ENCODE data around the gene OR2D3.
"Not testable (repeated sequence)": the region's sequence is repeated elsewhere in the genome, so short reads cannot be mapped to it uniquely, and the experiment has no call there.

OR2D3 gene

DNA sequence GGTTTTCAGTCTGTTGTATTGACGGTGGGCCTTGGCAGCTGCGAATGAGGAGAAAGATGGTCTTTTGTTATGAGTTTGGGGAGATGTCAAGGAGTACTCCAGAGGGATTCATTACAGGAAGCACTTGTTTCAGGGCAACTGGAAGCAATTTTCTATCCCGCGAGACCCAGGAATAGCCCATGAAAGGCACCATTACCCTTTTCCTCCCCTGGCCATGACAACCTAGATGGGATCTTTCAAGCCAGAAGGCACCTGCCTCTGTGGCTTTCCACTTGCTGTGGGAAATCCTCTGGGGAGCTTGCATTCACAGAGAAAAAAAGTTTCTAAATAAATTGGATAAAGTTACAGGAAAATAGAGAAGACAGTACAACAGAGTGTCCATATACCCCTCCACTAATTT lies 8.1 kb downstream of the OR2D3 start:
- no peak for DNase-seq

DNA sequence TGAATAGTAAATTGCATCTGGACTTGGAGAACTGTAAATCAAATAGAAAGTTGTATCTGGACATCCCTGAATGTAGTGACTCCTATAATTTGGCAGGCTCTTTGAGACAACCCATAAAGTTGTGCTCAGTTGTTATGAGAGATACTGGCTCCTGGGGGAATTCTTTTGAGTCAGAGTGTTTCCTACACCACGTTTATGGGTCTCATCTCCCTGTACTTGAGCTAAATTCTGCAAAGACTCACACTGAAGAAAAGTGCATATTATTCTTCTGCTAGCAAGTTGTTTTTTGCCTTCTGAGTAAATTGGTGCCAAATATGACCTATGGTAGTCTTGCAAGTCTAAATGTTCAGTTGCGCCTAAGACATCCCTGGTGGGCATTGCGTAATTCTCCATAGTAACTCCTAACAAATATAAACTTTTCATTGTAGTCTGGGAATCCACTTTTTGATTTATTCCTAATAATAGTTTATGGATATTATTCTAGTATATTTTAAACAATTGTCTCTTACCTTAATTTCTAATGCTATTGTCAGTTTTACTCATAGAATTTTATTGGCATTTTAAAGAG lies 10.4 kb downstream of the OR2D3 start:
- no peak for DNase-seq

DNA sequence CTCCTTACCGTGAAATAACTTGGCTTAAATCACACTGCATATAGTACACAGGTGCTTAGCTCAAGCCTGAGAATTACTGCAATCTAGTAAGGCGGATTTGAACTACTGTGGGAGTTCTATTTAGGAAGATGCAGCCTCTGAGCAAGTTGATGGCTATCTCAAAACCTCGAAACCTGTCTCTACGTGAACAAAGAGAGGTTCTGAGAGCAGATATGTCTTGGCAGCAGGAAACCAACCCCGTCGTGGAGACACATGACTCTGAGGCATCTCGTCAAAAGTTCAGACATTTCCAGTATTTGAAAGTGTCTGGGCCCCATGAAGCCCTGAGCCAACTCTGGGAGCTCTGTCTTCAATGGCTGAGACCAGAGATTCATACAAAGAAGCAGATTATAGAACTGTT lies 11.3 kb downstream of the OR2D3 start:
- no peak for DNase-seq

DNA sequence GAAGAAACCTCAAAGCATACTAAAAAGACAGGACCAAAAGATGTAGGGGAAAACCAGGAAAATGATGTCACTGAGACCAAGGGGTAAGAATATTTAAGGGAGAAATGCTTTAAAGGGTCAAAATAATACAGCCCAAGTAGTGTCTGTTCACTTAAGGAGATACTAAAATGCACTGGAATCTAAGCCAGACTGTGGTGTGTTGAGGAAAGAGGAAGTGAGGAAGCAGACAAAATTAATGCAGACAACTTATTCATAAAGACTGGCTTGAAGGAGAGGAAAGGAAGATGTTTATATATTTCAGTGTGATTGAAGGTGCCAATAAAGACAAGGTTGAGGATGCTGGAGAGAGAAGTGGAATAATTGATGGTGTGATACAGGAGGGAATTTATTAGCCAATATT lies 21.2 kb downstream of the OR2D3 start:
- DNase-seq = no peak

DNA sequence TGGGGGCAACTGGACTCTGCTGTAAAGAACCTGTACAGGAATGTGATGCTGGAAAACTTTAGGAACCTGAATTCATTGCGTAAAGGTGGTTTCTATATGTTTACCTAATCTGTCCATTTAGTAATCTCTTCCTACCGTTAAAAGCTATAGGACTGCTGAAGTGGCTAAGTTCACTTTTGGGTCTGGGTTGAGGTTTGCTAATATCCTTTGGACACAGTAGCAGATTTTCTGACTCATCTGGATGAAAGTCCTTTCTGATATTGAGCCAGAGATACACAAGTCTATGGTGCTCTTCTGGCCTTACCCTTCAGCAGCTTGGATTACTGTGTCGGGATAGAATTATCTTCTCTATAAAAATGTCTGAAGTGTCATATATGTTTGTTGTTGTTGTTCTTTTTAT lies 22.3 kb downstream of the OR2D3 start:
- DNase-seq = no peak

DNA sequence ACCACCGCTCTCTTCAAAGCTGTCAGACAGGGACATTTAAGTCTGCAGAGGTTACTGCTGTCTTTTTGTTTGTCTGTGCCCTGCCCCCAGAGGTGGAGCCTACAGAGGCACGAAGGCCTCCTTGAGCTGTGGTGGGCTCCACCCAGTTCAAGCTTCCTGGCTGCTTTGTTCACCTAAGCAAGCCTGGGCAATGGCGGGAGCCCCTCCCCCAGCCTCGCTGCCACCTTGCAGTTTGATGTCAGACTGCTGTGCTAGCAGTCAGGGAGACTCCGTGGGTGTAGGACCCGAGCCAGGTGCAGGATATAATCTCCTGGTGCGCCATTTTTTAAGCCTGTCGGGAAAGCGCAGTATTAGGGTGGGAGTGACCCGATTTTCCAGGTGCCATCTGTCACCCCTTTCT lies 33.4 kb downstream of the OR2D3 start:
- DNase-seq = not testable (repeated sequence)

DNA sequence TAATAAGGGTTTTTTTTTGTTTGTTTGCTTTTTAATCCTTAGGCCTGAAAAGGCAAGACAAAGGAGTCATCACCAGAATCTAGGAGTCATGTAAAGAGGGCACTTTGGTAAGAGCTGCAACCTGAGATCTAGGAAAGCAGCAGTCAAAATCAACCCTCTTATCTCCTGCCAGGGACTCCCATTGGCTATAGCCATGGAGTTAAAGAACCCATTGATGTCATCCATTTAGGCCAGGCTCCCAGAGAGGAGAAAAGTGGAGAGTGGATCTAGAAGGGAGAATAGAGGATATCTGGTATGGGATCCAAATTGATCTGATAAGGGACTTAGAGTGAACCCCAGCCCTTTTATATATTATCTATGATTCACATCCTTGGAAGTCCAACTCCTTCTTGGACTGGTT lies 41.3 kb downstream of the OR2D3 start:
- DNase-seq = no peak

DNA sequence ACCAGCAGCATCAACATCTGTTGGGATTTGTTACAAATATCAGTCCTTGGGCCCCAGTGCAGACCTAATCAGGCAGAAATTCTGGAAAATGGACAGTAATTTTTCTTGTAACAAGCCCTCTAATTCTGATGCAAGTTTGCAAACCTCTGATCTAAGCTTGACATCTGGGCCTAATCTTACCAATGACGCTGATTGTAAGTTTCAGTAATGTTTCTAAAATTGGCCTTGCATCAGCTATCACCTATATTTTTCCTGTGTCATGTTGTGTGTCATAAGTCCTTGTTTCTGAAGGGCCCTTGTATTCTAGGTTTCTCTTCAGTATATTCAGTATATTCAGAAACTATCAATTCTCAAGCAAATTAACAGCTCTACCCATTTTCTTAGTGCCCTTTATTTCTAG lies 41.9 kb downstream of the OR2D3 start:
- DNase-seq = no peak

DNA sequence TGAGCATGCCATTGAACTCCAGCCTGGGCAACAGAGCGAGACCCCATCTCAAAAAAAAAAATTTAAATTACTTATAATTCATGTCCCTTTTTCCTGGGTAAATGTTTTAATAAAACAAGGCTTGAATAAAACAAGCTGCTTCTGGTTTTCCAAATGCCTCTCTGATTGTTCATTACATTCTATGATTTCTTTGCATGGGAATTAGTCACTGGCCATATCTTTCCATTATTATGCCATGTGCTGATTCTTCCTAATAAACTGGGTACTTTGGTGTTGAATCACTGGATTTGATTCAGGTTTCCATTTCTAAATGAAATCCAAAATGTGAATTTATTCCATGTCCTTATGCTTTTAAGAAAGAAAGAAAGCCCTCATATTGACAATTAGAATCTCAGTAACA lies 48.0 kb downstream of the OR2D3 start:
- no peak for DNase-seq

DNA sequence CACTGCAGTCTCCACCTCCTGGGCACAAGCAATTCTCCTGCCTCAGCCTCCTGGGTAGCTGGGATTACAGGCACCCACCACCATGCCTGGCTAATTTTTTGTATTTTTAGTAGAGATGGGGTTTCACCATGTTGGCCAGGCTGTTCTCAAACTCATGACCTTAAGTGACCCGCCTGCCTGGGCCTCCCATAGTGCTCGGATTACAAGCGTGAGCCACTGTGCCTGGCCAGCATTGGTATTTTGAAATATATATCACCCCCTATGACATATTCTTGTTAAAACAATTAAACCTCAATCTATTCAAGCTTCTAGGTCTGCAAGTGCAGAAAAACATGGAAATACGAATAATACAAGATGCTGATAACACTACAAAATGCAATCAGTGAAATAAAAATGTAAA lies 49.1 kb downstream of the OR2D3 start:
- DNase-seq = not testable (repeated sequence)

All from NCI-H510A (cell line).